Epidermal melanocyte (primary cell): ENCODE results near the gene ENDOU.

Experiments
- DNase-seq: peaks from one replicate; pipeline ENCODE4 v3.0.0; 2011; ENCODE audit warnings: low spot score; ENCODE audit not compliant: insufficient read length

Gene ENDOU

DNA sequence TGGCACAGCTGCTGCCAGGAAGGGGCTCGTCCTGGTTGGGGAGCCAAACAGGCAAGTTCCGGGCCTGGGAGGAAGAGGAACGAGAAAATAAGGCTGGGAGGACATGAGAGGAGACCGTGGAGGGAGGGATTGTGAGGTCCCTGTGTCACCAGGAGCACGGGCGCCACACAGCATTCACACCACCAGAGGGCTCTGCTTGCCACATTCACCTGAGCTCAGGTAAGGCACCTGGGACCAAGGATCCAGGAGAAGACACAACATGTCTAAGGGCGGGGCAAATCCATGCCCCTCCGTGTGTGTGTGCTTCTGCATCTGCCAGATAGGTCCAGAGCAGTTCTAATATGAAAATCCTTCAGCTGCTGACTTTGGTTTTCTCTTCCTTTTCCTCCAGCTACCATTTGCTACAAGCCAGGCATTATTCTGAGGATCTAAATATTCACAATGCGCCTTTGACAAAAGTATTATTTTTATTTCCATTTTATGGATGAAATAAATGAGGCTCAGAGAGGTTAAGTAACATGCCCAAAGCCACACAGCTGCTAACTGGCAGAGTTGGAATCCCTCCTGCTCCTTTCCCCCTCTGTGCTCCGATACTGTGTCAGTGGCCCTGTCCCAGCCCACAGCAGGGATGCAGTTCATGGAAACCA lies 18.8 kb upstream of the ENDOU start:
- DNase-seq: no peak

DNA sequence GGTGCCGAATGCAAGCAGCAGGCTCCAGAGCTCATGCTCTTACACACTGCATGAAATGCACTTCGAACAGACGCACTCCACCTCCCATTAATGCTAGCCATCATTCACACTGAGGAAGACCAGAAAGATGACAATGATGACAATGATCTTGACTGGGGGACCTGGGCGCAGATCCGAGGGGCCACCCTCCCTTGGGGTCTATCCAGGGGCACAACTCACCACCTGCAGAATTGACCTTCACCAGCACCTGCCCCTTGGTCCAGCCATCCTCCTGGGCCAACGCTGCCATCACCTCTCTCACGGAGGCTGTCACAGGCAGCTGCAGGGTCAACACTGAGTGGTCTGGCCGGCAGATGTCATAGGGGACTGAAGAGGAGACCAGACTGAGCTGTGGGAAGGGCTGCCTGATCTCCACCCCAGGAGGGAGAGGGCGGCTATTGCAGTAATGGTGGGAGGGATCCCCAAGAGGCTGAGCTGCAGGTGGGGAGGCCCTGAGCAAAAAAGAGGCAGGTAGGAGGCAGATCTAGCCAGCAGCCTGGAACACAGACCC lies 18.1 kb upstream of the ENDOU start:
- DNase-seq: no peak

DNA sequence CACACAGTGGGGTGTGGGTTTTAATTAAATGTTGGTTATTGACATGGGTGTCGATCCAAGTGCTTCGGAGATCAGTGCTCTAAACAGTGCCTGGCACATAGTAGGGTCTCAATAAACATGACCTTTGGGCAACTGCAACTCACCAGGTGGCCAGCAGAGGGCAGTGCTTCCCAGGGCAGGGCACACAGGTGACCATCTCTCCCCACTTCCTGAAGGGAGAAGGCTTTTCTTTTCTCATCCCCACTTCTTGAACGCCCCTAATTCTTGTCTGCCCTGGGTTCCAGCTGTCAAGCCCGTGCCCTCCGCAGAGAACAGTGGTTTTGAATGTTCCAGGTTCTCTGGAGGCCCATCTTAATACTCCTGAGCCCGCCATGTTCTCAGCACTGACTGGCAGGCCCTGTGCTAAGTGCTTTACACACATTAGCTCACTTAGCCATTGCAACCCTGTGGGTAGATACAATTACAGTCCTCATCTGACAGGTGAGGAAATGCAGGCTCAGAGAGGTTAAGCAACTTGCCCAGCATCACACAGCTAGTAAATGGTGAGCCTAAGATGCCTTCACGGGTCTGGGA lies 17.0 kb upstream of the ENDOU start:
- no peak for DNase-seq

GRCh38 chr12:47741340-47741703 lies 16.0 kb upstream of the ENDOU start:
- DNase-seq: peak; percentile 71

GRCh38 chr12:47740606-47741339 lies 15.5 kb upstream of the ENDOU start:
- no peak for DNase-seq

- no peak for DNase-seq
Measured at GRCh38 chr12:47739979-47740378, 14.7 kb upstream of the ENDOU start.

DNA sequence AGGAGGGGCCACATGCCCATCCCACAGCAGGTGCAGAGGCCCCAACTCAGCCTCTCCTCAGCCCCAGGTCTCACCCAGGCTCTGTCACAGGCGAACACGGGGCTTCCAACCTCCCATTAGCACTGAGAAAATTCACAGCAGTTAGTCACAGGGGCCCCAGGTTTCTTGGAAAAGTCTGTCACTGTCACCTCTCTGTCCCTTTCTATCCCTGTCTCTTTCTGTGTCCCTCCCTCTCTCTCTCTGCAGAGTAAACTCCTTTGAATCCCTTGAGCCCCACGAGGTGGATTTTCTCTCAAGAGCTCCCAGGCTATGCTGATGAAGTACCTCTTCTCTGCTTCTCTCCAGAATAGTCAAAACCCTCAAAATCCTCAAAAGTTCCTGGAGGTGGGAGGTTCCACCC lies 14.0 kb upstream of the ENDOU start:
- no peak for DNase-seq

GRCh38 chr12:47737936-47738594 lies 12.8 kb upstream of the ENDOU start:
- no peak for DNase-seq

DNA sequence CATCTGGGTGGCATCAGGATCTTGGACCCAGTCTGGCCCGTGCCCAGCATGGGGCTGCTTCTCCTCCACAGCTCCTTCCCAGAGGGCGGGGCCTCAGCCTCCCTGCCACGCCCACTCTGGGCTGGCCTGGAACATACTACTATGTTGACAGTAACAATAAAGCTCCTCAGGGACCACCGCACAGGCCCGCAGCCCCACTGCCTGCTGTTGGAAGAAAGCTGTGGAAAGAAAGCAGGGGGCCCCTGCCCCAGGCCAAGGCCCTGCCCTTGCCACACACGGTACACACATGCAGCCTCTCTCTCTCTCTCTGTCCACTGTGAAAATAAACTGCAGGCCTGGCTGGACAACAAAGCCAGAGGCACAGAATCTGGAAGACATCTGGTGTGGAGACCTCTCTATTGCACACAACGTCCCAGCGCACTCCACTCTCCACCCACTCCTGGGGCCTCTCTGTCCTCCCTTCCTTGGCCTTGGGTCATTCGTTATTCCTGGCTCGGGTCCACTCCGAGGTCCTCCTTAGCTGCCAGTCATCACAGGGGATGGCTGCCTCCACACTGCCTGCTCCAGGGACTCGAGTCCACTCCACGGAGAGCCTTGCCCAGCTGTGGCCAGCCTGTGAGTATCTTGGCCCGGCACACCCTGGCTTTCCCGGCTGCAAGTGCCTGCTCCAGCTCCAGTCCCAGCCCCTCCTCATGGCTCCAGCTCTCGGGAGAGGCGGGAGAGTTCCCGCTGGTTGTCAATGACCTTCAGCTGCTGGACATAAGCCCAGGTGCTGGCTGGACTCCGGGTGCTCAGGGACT lies 11.8 kb upstream of the ENDOU start:
- peak; percentile 79 for DNase-seq

GRCh38 chr12:47736216-47736615 lies 10.9 kb upstream of the ENDOU start:
- DNase-seq: no peak

DNA sequence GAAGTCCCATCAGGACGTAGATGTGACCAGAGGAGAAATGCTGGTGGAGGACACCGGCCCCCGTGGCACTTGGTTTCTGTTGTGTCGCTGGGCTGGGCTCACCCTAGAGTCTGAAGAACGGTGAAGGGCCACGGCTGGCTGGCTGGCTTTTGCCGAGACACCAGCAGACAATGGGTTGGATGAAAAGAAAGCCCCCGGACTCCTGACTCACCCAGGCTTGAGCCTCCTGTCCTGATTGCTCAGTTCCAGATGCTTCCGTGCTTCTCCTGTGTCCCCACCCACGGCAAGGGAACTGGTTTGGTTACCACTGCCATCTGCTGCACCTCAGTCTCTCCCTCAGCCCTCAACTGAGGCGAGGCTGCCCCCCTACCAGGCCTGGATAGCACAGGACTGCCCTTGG lies 10.4 kb upstream of the ENDOU start:
- no peak for DNase-seq

GRCh38 chr12:47734725-47735480 lies 9.6 kb upstream of the ENDOU start:
- no peak for DNase-seq

GRCh38 chr12:47733142-47733541 lies 7.9 kb upstream of the ENDOU start:
- DNase-seq: no peak

GRCh38 chr12:47732504-47732903 lies 7.2 kb upstream of the ENDOU start:
- no peak for DNase-seq

DNA sequence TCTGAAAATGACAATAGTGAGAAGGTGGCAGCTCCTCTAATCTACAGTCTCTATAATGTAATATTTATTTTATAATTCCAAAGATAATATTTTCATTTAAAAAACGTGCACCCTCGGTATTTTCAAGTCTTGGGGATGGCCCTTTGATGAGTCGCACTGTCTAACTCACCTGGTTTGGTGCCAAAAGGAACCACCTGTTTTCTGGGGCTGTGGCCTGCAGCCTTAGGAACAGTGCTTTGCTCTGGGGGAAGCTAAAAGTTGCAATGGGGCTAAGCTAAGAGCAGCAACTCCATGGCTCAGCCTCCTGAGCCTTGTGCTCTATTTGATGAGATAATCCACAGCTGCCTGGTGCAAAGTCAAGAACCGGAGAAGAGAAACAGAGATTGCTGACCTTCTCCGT lies 6.4 kb upstream of the ENDOU start:
- no peak for DNase-seq

GRCh38 chr12:47730341-47730744 lies 5.1 kb upstream of the ENDOU start:
- no peak for DNase-seq

DNA sequence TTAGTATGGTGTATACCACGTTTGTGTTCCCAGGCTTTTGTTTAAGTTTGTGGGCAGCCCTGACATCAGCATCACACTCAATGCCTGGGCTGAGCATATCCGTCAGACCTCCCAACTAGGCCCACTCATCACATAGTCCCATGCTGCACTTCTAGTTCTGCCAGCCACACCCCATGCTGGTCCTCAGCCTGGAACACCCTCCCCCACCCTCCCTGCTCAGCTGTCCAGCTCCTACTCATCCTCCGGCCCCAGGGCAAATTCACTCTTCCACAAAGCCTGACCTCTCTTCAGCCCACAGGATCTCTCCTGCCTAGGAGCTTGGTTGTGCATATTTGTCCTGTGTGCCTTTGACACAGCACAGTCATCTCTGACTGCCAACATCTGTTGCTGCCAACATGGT lies 3.9 kb upstream of the ENDOU start:
- no peak for DNase-seq

GRCh38 chr12:47725893-47726292 lies 603 bp upstream of the ENDOU start:
- peak; percentile 67 for DNase-seq

- no peak for DNase-seq
Measured at GRCh38 chr12:47722941-47723631, 2.2 kb downstream of the ENDOU start.
